Measurements from ENCODE around the gene KIAA0586. TPM values are rescaled to one million over a fixed set of nuclear protein-coding genes. Genes with fewer than 3 reads are reported as not detected.

The KIAA0586 gene
- polyA plus RNA-seq, 1 of the 3 experiments (the other 2 are of a cell fraction), result 7.5 TPM

GRCh38 chr14:58427281-58428117, at the start of gene KIAA0586, which contains the start of gene TIMM9 (continued):
- TF ChIP-seq TEAD4 (IDR thresholded peaks at IDR 0.05; ENCODE audit: borderline replicate concordance, insufficient read depth) (0 out of 2 replicates have a peak, but pooled peaks have one; percentile 6), SIN3A (IDR thresholded peaks at IDR 0.05; ENCODE audit: borderline replicate concordance, low read depth, low read length) (peak; percentile 36), SMC3 (IDR thresholded peaks at IDR 0.05; ENCODE audit: low read depth, low read length) (no peak), CHD2 (IDR thresholded peaks at IDR 0.05; ENCODE audit: low read length, partially characterized antibody) (peak; percentile 68), GATA2 (CRISPR knock-in tag; IDR thresholded peaks at IDR 0.05) (no peak), POLR2AphosphoS5 (IDR thresholded peaks at IDR 0.05; ENCODE audit: low read depth, low read length) (peak; percentile 93), RCOR1 (IDR thresholded peaks at IDR 0.05; ENCODE audit: low read length) (peak; percentile 71), USF2 (IDR thresholded peaks at IDR 0.05; ENCODE audit: borderline replicate concordance, low read depth, low read length) (no peak), FOSL2 (IDR thresholded peaks at IDR 0.05; ENCODE audit: borderline replicate concordance, low read depth) (peak; percentile 20; the same call in 1 of the 2 replicates), RAD21 (IDR thresholded peaks at IDR 0.05; ENCODE audit: low read length) (no peak), PBX3 (IDR thresholded peaks at IDR 0.05) (peak; percentile 28)

- ChIA-PET POLR2A (no interaction called here), CTCF (interaction anchor here (1.0 kb wide), 1 partner anchor 22 kb away, joined by 3 read pairs; no protein-coding TSS in a partner anchor)
- no peak for TF ChIP-seq RAD21 (IDR thresholded peaks at IDR 0.05; ENCODE audit: low read length)
- TF ChIP-seq SMC3 (IDR thresholded peaks at IDR 0.05; ENCODE audit: low read depth, low read length), result no peak
- no peak for TF ChIP-seq CTCF (IDR thresholded peaks at IDR 0.05)
- no peak for TF ChIP-seq FOXJ3 (CRISPR knock-in tag; IDR thresholded peaks at IDR 0.05)
- TF ChIP-seq TCF12 (IDR thresholded peaks at IDR 0.05), result no peak
- no peak for TF ChIP-seq GATA2 (CRISPR knock-in tag; IDR thresholded peaks at IDR 0.05)
- TF ChIP-seq MXI1 (IDR thresholded peaks at IDR 0.05; ENCODE audit: low read depth, low read length), result no peak
- no peak for TF ChIP-seq RCOR1 (IDR thresholded peaks at IDR 0.05; ENCODE audit: low read length)
- no peak for TF ChIP-seq EZH2phosphoT487 (IDR thresholded peaks at IDR 0.05; ENCODE audit: borderline replicate concordance, low read depth)
- no peak for TF ChIP-seq POLR2AphosphoS5 (IDR thresholded peaks at IDR 0.05; ENCODE audit: low read depth, low read length)
- no peak for TF ChIP-seq MAX (IDR thresholded peaks at IDR 0.05; ENCODE audit: low read depth)
- TF ChIP-seq RXRA (IDR thresholded peaks at IDR 0.05; ENCODE audit: borderline replicate concordance, low read depth), result no peak
- TF ChIP-seq FOXM1 (IDR thresholded peaks at IDR 0.05; ENCODE audit: low read depth), result no peak
- TF ChIP-seq NFIC (IDR thresholded peaks at IDR 0.05; ENCODE audit: borderline replicate concordance), result no peak
- TF ChIP-seq MEF2A (IDR thresholded peaks at IDR 0.05; ENCODE audit: borderline replicate concordance, low read depth), result no peak
- no peak for TF ChIP-seq CHD2 (IDR thresholded peaks at IDR 0.05; ENCODE audit: low read length, partially characterized antibody)
- no peak for TF ChIP-seq USF2 (IDR thresholded peaks at IDR 0.05; ENCODE audit: borderline replicate concordance, low read depth, low read length)
- Histone ChIP-seq H3K9me3 (no peaks in the 10 kb centered on the region), H3K4me2 (no peak overlapping the region), H2AFZ (ENCODE audit: low read depth) (no peak overlapping the region), H3K9ac (no peak overlapping the region), H3K27me3 (ENCODE audit: insufficient read depth) (no peaks in the 10 kb centered on the region), H3K9me2 (no peaks in the 10 kb centered on the region), H3K4me1 (ENCODE audit: control insufficient read depth in 1 of 2, insufficient read depth in 2 of 2, low read depth in 1 of 2, low read length in 1 of 2) (peaks cover 0 to 3% of the 10 kb centered on the region in 2 experiments; a peak in 1 of 4 replicates), H3K4me3 (ENCODE audit: low read depth in 2 of 2, low read length in 1 of 2) (no peak overlapping the region), H3K36me3 (replicated peaks in 1 of 2; ENCODE audit: control insufficient read depth in 1 of 2, insufficient read depth in 2 of 2, low read length in 1 of 2) (no peaks in the 10 kb centered on the region), H4K20me1 (ENCODE audit: insufficient read depth) (no peaks in the 10 kb centered on the region), H3K79me2 (ENCODE audit: insufficient read depth) (no peaks in the 10 kb centered on the region), H3F3A (replicated peaks; ENCODE audit: insufficient read depth) (peaks cover 3% of the 10 kb centered on the region), H3K27ac (ENCODE audit: low read depth in 2 of 2, low read length in 1 of 2) (no peak overlapping the region)
- no peak for DNase-seq
- WGBS (ENCODE audit: low lambda C conversion rate), result 88% methylated on average over 2 of the region's 2 CpGs
These were observed 36.7 kb upstream of the KIAA0586 start for GRCh38 chr14:58390830-58391229.
